HepG2 (cell line): Measurements from ENCODE around the gene SYNJ2. TPM values are rescaled to one million over a fixed set of nuclear protein-coding genes. Genes with fewer than 3 reads are reported as not detected.
A peak's percentile ranks its signal among the peaks of the same experiment; 100 is the strongest.

Source experiments
- ATAC-seq: fragments of 200-7000 bp; cut with Tn5 transposase; 3 replicates; pipeline ENCODE4 v1.9.1; 2020; ENCODE audit warnings: mild to moderate bottlenecking, moderate library complexity
- BruUV-seq: library from RNA; stranded (reverse); fragments of 400-500 nt; replicated peaks from 2 replicates; lab custom pipeline; 2021; lab: Mats Ljungman, UMichigan
- CTCF ChIA-PET: fragments of 300-600 bp; formaldehyde crosslinking; extraction: SDS; loops from one replicate; lab custom pipeline; 2021; ENCODE audit warnings: low total read pairs, inconsistent platforms, low intra/inter-chr PET ratio; lab: Yijun Ruan, JAX
- POLR2A ChIA-PET: fragments of 350-600 bp; sonication (Branson Sonifier 250); formaldehyde crosslinking; loops from one replicate; lab custom pipeline; 2020; ENCODE audit warnings: antibody characterized with exemption, inconsistent platforms; lab: Yijun Ruan, JAX
- DNase-seq: peaks from one replicate; pipeline ENCODE4 v3.0.0-alpha.2; 2015; ENCODE audit warnings: low spot score
- FAIRE-seq: peaks from 3 replicates; lab custom pipeline; 2011; peaks lifted over from hg19 to GRCh38; lab: Jason Lieb, UNC
- H2AFZ ChIP-seq: one replicate; pipeline ENCODE4 v1.6.1; 2011; ENCODE audit warnings: low read length, inconsistent platforms
- H3K27ac ChIP-seq: fragments of 300-600 bp; 3 replicates; pipeline ENCODE4 v1.8.0; 2011; ENCODE audit warnings: mixed run types, mild to moderate bottlenecking, mixed read lengths, low read length, inconsistent platforms; ENCODE audit not compliant: insufficient read depth; ENCODE audit errors: extremely low read length
- H3K27me3 ChIP-seq, 2 experiments: fragments of 200-600 bp in 1 of 2; 2 replicates in 1 of 2; 3 replicates in 1 of 2; pipeline versions ENCODE4 v1.6.0 to v1.8.0; 2011; ENCODE audit warnings: low read length in 2 of 2, mild to moderate bottlenecking in 2 of 2, moderate library complexity in 2 of 2, inconsistent platforms in 1 of 2; ENCODE audit not compliant: insufficient read depth in 2 of 2, control insufficient read depth in 1 of 2
- H3K36me3 ChIP-seq, 2 experiments: fragments of 200-600 bp in 1 of 2; replicated peaks in 1 of 2; 2 replicates in 1 of 2; 3 replicates in 1 of 2; pipeline versions ENCODE4 v1.5.1 to v1.8.0; 2011; ENCODE audit warnings: low read length in 2 of 2, inconsistent platforms in 1 of 2; ENCODE audit not compliant: insufficient read depth in 2 of 2, control insufficient read depth in 1 of 2
- H3K4me1 ChIP-seq: 2 replicates; pipeline ENCODE4 v1.5.1; 2012; ENCODE audit warnings: low read length, inconsistent platforms; ENCODE audit not compliant: insufficient read depth
- H3K4me2 ChIP-seq: 2 replicates; pipeline ENCODE4 v1.6.0; 2011; ENCODE audit warnings: low read depth, low read length, inconsistent platforms
- H3K4me3 ChIP-seq, 3 experiments: fragments of 200-600 bp in 1 of 3; sonication (generic), shearing (Covaris generic) in 1 of 3; replicated peaks in 1 of 3; 2 replicates each; pipeline ENCODE4 v1.5.1; 2011 to 2016; ENCODE audit warnings: low read length in 3 of 3, inconsistent platforms in 2 of 3, low read depth in 2 of 3, mild to moderate bottlenecking in 2 of 3, control low read depth in 1 of 3, mixed read lengths in 1 of 3; ENCODE audit not compliant: insufficient read depth in 1 of 3
- H3K79me2 ChIP-seq: one replicate; pipeline ENCODE4 v1.6.1; 2011; ENCODE audit warnings: low read length, inconsistent platforms; ENCODE audit not compliant: insufficient read depth
- H3K9ac ChIP-seq: 2 replicates; pipeline ENCODE4 v1.6.0; 2011; ENCODE audit warnings: mild to moderate bottlenecking, low read depth, low read length, inconsistent platforms; ENCODE audit not compliant: insufficient read depth
- H3K9me3 ChIP-seq: 2 replicates; pipeline ENCODE4 v1.5.1; 2012; ENCODE audit warnings: mild to moderate bottlenecking, low read length
- H4K20me1 ChIP-seq: 2 replicates; pipeline ENCODE4 v1.6.0; 2011; ENCODE audit warnings: inconsistent platforms, mild to moderate bottlenecking, low read length, moderate library complexity; ENCODE audit not compliant: insufficient read depth
- HCFC1 ChIP-seq: fragments of 150-350 bp; IDR thresholded peaks from 2 replicates; pipeline ENCODE4 v1.6.1; 2014; ENCODE audit warnings: low read depth, low read length
- HNRNPK ChIP-seq: fragments of 200-400 bp; formaldehyde crosslinking; IDR thresholded peaks from 2 replicates; pipeline ENCODE4 v1.6.1; 2018; ENCODE audit warnings: low read length, low read depth, moderate library complexity, mild to moderate bottlenecking; ENCODE audit not compliant: poor library complexity, severe bottlenecking
- HOXA7 ChIP-seq: sonication (generic); formaldehyde crosslinking; IDR thresholded peaks from 2 replicates; pipeline ENCODE4 v1.8.1; 2022; ENCODE audit warnings: mild to moderate bottlenecking, missing genetic modification reagents, moderate library complexity
- KMT2A ChIP-seq: sonication (generic); formaldehyde crosslinking; IDR thresholded peaks from 2 replicates; pipeline ENCODE4 v1.4.0; 2020; ENCODE audit warnings: missing genetic modification reagents
- MAFF ChIP-seq: IDR thresholded peaks from 2 replicates; pipeline ENCODE4 v1.6.1; 2011; ENCODE audit warnings: low read depth, low read length, improper control_type of control experiment
- MAFK ChIP-seq, 2 experiments: IDR thresholded peaks in 1 of 2; conservative IDR thresholded peaks in 1 of 2; 2 replicates each; pipeline ENCODE4 v1.6.1; 2011; ENCODE audit warnings: improper control_type of control experiment in 2 of 2, low read length in 2 of 2
- MTF2 ChIP-seq: sonication (generic); formaldehyde crosslinking; IDR thresholded peaks from 2 replicates; pipeline ENCODE4 v1.5.0; 2020; ENCODE audit warnings: missing genetic modification reagents, borderline replicate concordance
- NFE2L1 ChIP-seq: sonication (generic); formaldehyde crosslinking; IDR thresholded peaks from 2 replicates; pipeline ENCODE4 v1.4.0; 2020; ENCODE audit warnings: missing genetic modification reagents, mild to moderate bottlenecking, borderline replicate concordance
- POLR2A ChIP-seq, 2 experiments: IDR thresholded peaks; 2 replicates each; pipeline ENCODE4 v1.6.1; 2011; ENCODE audit warnings: low read depth in 2 of 2, low read length in 2 of 2, mild to moderate bottlenecking in 1 of 2, moderate library complexity in 1 of 2; ENCODE audit not compliant: insufficient read depth in 1 of 2
- ZFY ChIP-seq: sonication (generic); formaldehyde crosslinking; IDR thresholded peaks from 2 replicates; pipeline ENCODE4 v1.4.0; 2020; ENCODE audit warnings: missing genetic modification reagents
- ZNF121 ChIP-seq: sonication (generic); formaldehyde crosslinking; IDR thresholded peaks from 2 replicates; pipeline ENCODE4 v1.5.0; 2020; ENCODE audit warnings: mild to moderate bottlenecking, missing genetic modification reagents
- ZNF512 ChIP-seq: sonication (generic); formaldehyde crosslinking; IDR thresholded peaks from 2 replicates; pipeline ENCODE4 v1.4.0; 2020; ENCODE audit warnings: mild to moderate bottlenecking, missing genetic modification reagents
- ZNF513 ChIP-seq: sonication (generic); formaldehyde crosslinking; conservative IDR thresholded peaks from 2 replicates; pipeline ENCODE4 v1.5.0; 2020; ENCODE audit warnings: missing genetic modification reagents
- ZNF567 ChIP-seq: sonication (generic); formaldehyde crosslinking; IDR thresholded peaks from 2 replicates; pipeline ENCODE4 v1.8.1; 2023; ENCODE audit warnings: mild to moderate bottlenecking, missing genetic modification reagents, borderline replicate concordance
- ZNF770 ChIP-seq: sonication (generic); formaldehyde crosslinking; IDR thresholded peaks from 2 replicates; pipeline ENCODE4 v1.5.0; 2020; ENCODE audit warnings: mild to moderate bottlenecking, missing genetic modification reagents
- ZNF775 ChIP-seq: sonication (generic); formaldehyde crosslinking; IDR thresholded peaks from 2 replicates; pipeline ENCODE4 v1.4.0; 2020; ENCODE audit warnings: missing genetic modification reagents, mild to moderate bottlenecking, moderate library complexity, borderline replicate concordance
- WGBS: methylation state at CpG from one replicate; pipeline ENCODE4 v1.1.6; 2017; ENCODE audit warnings: low lambda C conversion rate; 5-methylcytosine and 5-hydroxymethylcytosine counted together
- in situ Hi-C: cut with HindIII; loops from 2 replicates; pipeline ENCODE4 v1.10.0; 2017; ENCODE audit warnings: low pct_unique_long_range_greater_than_20kb; ENCODE audit not compliant: extremely low pct_ligation_motif_present
- intact Hi-C: fragments of 100-400 bp; cut with micrococcal nuclease; formaldehyde crosslinking; loops from one replicate; pipeline ENCODE4 v1.10.0; 2022; ENCODE audit not compliant: unreplicated experiment
- polyA plus RNA-seq, 8 experiments: library from polyadenylated mRNA; depleted of rRNA in 3 of 8; stranded (reverse) in 7 of 8; unstranded in 1 of 8; fragments of >200 nt; fragmentation: Illumina TruSeq in 4 of 8; extraction: Trizol in 4 of 8; gene quantifications; 2 replicates each; pipeline versions ENCODE4 v1.2.1 to v1.2.3, GENCODE V29; 2011 to 2016; ENCODE audit warnings: low read depth in 4 of 8, missing spikeins in 1 of 8, mixed read lengths in 1 of 8; ENCODE audit not compliant: insufficient read depth in 1 of 8
- total RNA-seq, 5 experiments: library from RNA; depleted of rRNA; stranded (reverse); fragments of >200 nt; fragmentation: Illumina TruSeq; extraction: Trizol; gene quantifications; 2 replicates each; pipeline ENCODE4 v1.2.3, GENCODE V29; 2016; ENCODE audit warnings: low read depth in 1 of 5

Gene SYNJ2
- total and polyA plus RNA-seq, 2 of the 13 experiments (the other 11 are each of a cell fraction or from before 2014, with no cell fraction given) = 39.1 to 57.6 TPM

GRCh38 chr6:158051968-158052367, 70.3 kb downstream of the SYNJ2 start (continued):
- TF ChIP-seq ZNF770 (CRISPR knock-in tag) = 0 out of 2 replicates have a peak, but pooled peaks have one; percentile 3
- TF ChIP-seq MAFK (conservative IDR thresholded peaks at IDR 0.05 in 1 of 2, IDR thresholded peaks at IDR 0.05 in 1 of 2; ENCODE audit: low read length in 2 of 2) = peak; percentile 68 to 77; a peak in 3 of 4 replicates
- TF ChIP-seq KMT2A (CRISPR knock-in tag) = no peak
- TF ChIP-seq MAFF = peak; percentile 51; the same call in 1 of the 2 replicates
- TF ChIP-seq ZNF121 (CRISPR knock-in tag) = 0 out of 2 replicates have a peak, but pooled peaks have one; percentile 6
- TF ChIP-seq ZNF567 (CRISPR knock-in tag) = no peak

- no TSS peak for BruUV-seq
- no peak overlapping the region for H3K27ac ChIP-seq
- H3K4me3 ChIP-seq = no peak overlapping the region
- H3K4me2 ChIP-seq = no peak overlapping the region
- DNase-seq (no peak), FAIRE-seq (no peak), ATAC-seq (no peak)
- H3K36me3 ChIP-seq = peaks cover 51 to 83% of the 10 kb centered on the region in 2 experiments
- H2AFZ ChIP-seq = no peak overlapping the region
- no peak overlapping the region for H3K9ac ChIP-seq
- intact Hi-C loops (no loop called here), in situ Hi-C loops (no loop called here)
- H3K4me1 ChIP-seq = peaks cover 14% of the 10 kb centered on the region
- WGBS = 96% methylated on average over 2 of the region's 2 CpGs
- ChIA-PET CTCF (no interaction called here), POLR2A (no interaction called here)
- no peaks in the 10 kb centered on the region for H3K9me3 ChIP-seq
- no peaks in the 10 kb centered on the region for H3K79me2 ChIP-seq
- peaks cover 3% of the 10 kb centered on the region; the same call in 1 of the 2 replicates for H4K20me1 ChIP-seq
- no peaks in the 10 kb centered on the region for H3K27me3 ChIP-seq
- TF ChIP-seq NFE2L1 (CRISPR knock-in tag) (no peak), HNRNPK (peak; percentile 19), ZNF513 (CRISPR knock-in tag) (no peak), POLR2A (IDR thresholded peaks at IDR 0.05; ENCODE audit: insufficient read depth in 1 of 2, low read depth in 2 of 2, low read length in 2 of 2) (peak in 1 of 2 experiments; percentile 36; a peak in 1 of 4 replicates), HOXA7 (CRISPR knock-in tag) (0 out of 2 replicates have a peak, but pooled peaks have one; percentile 28), HCFC1 (no peak), ZNF512 (CRISPR knock-in tag) (no peak), MTF2 (CRISPR knock-in tag) (no peak), ZNF775 (no peak), ZFY (CRISPR knock-in tag) (no peak)
Observed at GRCh38 chr6:158053377-158054313, 72.0 kb downstream of the SYNJ2 start.
